ENCODE data around the gene TDRD15. TPM values are rescaled to one million over a fixed set of nuclear protein-coding genes. Genes with fewer than 3 reads are reported as not detected.

TDRD15 gene
- total and polyA plus RNA-seq, 2 experiments from 2014 or later, result 0.07 TPM; not detected in 1

GRCh38 chr2:21104030-21104660 is 19.6 kb upstream of the TDRD15 start:
- H3K79me2 ChIP-seq, result no peaks in the 10 kb centered on the region
- no peaks in the 10 kb centered on the region for H3K27me3 ChIP-seq
- no peak overlapping the region for H2AFZ ChIP-seq
- WGBS (ENCODE audit: low lambda C conversion rate, missing lambda C conversion rate), result 43% methylated on average over 1 of the region's 1 CpG
- no peak overlapping the region for H3K4me3 ChIP-seq
- H3K9me3 ChIP-seq (ENCODE audit: low read depth), result no peaks in the 10 kb centered on the region
- no peaks in the 10 kb centered on the region for H3K9me2 ChIP-seq (replicated peaks; ENCODE audit: insufficient read depth)
- no peak for TF ChIP-seq EZH2phosphoT487 (IDR thresholded peaks at IDR 0.05; ENCODE audit: low read depth, severe bottlenecking, unreplicated experiment)
- TF ChIP-seq, protein P1, sequence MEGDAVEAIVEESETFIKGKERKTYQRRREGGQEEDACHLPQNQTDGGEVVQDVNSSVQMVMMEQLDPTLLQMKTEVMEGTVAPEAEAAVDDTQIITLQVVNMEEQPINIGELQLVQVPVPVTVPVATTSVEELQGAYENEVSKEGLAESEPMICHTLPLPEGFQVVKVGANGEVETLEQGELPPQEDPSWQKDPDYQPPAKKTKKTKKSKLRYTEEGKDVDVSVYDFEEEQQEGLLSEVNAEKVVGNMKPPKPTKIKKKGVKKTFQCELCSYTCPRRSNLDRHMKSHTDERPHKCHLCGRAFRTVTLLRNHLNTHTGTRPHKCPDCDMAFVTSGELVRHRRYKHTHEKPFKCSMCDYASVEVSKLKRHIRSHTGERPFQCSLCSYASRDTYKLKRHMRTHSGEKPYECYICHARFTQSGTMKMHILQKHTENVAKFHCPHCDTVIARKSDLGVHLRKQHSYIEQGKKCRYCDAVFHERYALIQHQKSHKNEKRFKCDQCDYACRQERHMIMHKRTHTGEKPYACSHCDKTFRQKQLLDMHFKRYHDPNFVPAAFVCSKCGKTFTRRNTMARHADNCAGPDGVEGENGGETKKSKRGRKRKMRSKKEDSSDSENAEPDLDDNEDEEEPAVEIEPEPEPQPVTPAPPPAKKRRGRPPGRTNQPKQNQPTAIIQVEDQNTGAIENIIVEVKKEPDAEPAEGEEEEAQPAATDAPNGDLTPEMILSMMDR (IDR thresholded peaks at IDR 0.05; ENCODE audit: poor library complexity), result no peak
- no peak for TF ChIP-seq EZH2 (IDR thresholded peaks at IDR 0.05; ENCODE audit: borderline replicate concordance)
- no peaks in the 10 kb centered on the region for H4K20me1 ChIP-seq (ENCODE audit: insufficient read depth, poor library complexity, severe bottlenecking)
- no peak overlapping the region for H3K27ac ChIP-seq
- no peak overlapping the region for H3K4me2 ChIP-seq
- no peaks in the 10 kb centered on the region for H3K36me3 ChIP-seq (replicated peaks; ENCODE audit: insufficient read depth, low read depth)
- no peak for DNase-seq (ENCODE audit: low spot score)
- H3K4me1 ChIP-seq (ENCODE audit: insufficient read depth), result peaks cover 9% of the 10 kb centered on the region

DNA sequence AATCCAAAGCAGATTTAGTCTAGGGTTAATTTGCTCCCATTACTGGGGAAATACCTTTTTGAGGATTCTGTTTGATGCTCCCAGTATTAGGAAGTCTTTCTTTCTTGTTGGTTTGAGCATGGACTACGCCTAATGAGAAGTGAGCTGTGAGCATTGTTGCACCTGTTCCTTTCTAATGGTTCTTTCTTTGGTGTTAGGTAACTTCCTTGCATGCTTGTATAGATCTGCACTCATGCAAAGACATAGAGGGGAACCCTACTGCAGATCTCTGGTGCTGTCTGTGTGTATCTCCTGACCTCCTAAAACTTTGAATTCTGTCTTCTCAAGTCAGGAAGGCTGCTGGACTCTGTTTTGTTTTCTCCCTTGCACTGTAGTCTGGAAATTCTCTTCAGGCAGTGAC is 12.8 kb upstream of the TDRD15 start:
- Histone ChIP-seq H3K9me3 (ENCODE audit: low read depth) (no peaks in the 10 kb centered on the region), H3K4me2 (no peak overlapping the region), H3K79me2 (no peaks in the 10 kb centered on the region), H2AFZ (no peak overlapping the region), H3K36me3 (replicated peaks; ENCODE audit: insufficient read depth, low read depth) (no peaks in the 10 kb centered on the region), H4K20me1 (ENCODE audit: insufficient read depth, poor library complexity, severe bottlenecking) (no peaks in the 10 kb centered on the region), H3K27me3 (peaks cover 3% of the 10 kb centered on the region), H3K9me2 (replicated peaks; ENCODE audit: insufficient read depth) (no peaks in the 10 kb centered on the region), H3K27ac (no peak overlapping the region), H3K4me3 (no peak overlapping the region), H3K4me1 (ENCODE audit: insufficient read depth) (no peaks in the 10 kb centered on the region)
- TF ChIP-seq, protein P1 (IDR thresholded peaks at IDR 0.05; ENCODE audit: poor library complexity), result no peak
- TF ChIP-seq EZH2 (IDR thresholded peaks at IDR 0.05; ENCODE audit: borderline replicate concordance) (no peak), EZH2phosphoT487 (IDR thresholded peaks at IDR 0.05; ENCODE audit: low read depth, severe bottlenecking, unreplicated experiment) (no peak)
- WGBS (ENCODE audit: low lambda C conversion rate, missing lambda C conversion rate), result 84% methylated on average over 1 of the region's 1 CpG
- no peak for DNase-seq (ENCODE audit: low spot score)

DNA sequence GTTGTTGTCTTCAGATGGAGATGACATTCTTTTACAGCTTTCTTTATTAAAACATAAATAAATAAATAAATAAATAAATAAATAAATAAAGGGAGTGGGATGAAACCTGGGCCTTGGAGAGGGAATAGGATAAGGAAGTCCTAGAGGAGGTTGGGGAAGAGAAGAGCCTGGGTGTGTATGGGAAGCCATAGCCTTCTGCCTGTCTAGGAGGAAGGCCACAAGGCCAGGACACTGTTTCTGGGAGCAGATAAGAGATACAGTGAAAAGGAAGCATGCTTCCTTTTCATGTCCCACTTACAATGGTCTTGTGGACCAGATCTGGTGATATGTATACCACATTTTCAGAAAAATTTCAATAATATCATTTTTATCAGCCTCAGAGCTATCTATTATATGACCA is 6.1 kb upstream of the TDRD15 start:
- H3K27ac ChIP-seq, result no peak overlapping the region
- no peaks in the 10 kb centered on the region for H3K4me1 ChIP-seq (ENCODE audit: insufficient read depth)
- H3K36me3 ChIP-seq (replicated peaks; ENCODE audit: insufficient read depth, low read depth), result no peaks in the 10 kb centered on the region
- H4K20me1 ChIP-seq (ENCODE audit: insufficient read depth, poor library complexity, severe bottlenecking), result no peaks in the 10 kb centered on the region
- DNase-seq (ENCODE audit: low spot score), result no peak
- no peaks in the 10 kb centered on the region for H3K9me3 ChIP-seq (ENCODE audit: low read depth)
- TF ChIP-seq, protein P1 (IDR thresholded peaks at IDR 0.05; ENCODE audit: poor library complexity), result no peak
- TF ChIP-seq EZH2 (IDR thresholded peaks at IDR 0.05; ENCODE audit: borderline replicate concordance), result no peak
- no peak for TF ChIP-seq EZH2phosphoT487 (IDR thresholded peaks at IDR 0.05; ENCODE audit: low read depth, severe bottlenecking, unreplicated experiment)
- H3K9me2 ChIP-seq (replicated peaks; ENCODE audit: insufficient read depth), result no peaks in the 10 kb centered on the region
- H3K4me2 ChIP-seq, result no peak overlapping the region
- no peaks in the 10 kb centered on the region for H3K27me3 ChIP-seq
- H3K4me3 ChIP-seq, result no peak overlapping the region
- no peak overlapping the region for H2AFZ ChIP-seq
- no peaks in the 10 kb centered on the region for H3K79me2 ChIP-seq
